Measurements from ENCODE around the gene LPCAT2.

- TF ChIP-seq ZNF512B (CRISPR knock-in tag; IDR thresholded peaks at IDR 0.05; ENCODE audit: borderline replicate concordance) (no peak), KLF12 (CRISPR knock-in tag; IDR thresholded peaks at IDR 0.05; ENCODE audit: borderline replicate concordance) (no peak), THAP7 (CRISPR knock-in tag; IDR thresholded peaks at IDR 0.05) (no peak)
- TF ChIP-seq, protein P1, sequence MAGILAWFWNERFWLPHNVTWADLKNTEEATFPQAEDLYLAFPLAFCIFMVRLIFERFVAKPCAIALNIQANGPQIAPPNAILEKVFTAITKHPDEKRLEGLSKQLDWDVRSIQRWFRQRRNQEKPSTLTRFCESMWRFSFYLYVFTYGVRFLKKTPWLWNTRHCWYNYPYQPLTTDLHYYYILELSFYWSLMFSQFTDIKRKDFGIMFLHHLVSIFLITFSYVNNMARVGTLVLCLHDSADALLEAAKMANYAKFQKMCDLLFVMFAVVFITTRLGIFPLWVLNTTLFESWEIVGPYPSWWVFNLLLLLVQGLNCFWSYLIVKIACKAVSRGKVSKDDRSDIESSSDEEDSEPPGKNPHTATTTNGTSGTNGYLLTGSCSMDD (CRISPR knock-in tag; IDR thresholded peaks at IDR 0.05), result no peak
- TF ChIP-seq, protein P2, sequence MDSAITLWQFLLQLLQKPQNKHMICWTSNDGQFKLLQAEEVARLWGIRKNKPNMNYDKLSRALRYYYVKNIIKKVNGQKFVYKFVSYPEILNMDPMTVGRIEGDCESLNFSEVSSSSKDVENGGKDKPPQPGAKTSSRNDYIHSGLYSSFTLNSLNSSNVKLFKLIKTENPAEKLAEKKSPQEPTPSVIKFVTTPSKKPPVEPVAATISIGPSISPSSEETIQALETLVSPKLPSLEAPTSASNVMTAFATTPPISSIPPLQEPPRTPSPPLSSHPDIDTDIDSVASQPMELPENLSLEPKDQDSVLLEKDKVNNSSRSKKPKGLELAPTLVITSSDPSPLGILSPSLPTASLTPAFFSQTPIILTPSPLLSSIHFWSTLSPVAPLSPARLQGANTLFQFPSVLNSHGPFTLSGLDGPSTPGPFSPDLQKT (CRISPR knock-in tag; IDR thresholded peaks at IDR 0.05; ENCODE audit: borderline replicate concordance), result no peak
These were observed 31.3 kb downstream of the LPCAT2 start for GRCh38 chr16:55540221-55540620.

Data from HepG2 (cell line).